Spleen (tissue), 11 donors: Measurements from ENCODE around the gene ZBTB7C. TPM values are rescaled to one million over a fixed set of nuclear protein-coding genes. Genes with fewer than 3 reads are reported as not detected.

ENCODE experiments used
- DNase-seq: peaks from one replicate; pipeline ENCODE4 v3.0.0-alpha.2; 2020
- H3K27ac ChIP-seq, 8 donors: fragments of 200-600 bp; sonication (generic) in 7 of 8; 1 replicate in 4 of 8; 2 replicates in 4 of 8; pipeline versions ENCODE4 v1.5.0 to v1.8.0; 2016 to 2021; ENCODE audit warnings: inconsistent platforms in 4 of 8, mild to moderate bottlenecking in 4 of 8, moderate library complexity in 1 of 8
- H3K27me3 ChIP-seq, 7 donors: fragments of 200-600 bp; sonication (generic) in 6 of 7; replicated peaks in 1 of 7; 1 replicate in 4 of 7; 2 replicates in 3 of 7; pipeline versions ENCODE4 v1.5.0 to v1.8.0; 2016 to 2021; ENCODE audit warnings: inconsistent platforms in 3 of 7, mild to moderate bottlenecking in 1 of 7
- H3K36me3 ChIP-seq, 6 donors: fragments of 200-600 bp; sonication (generic) in 5 of 6; 1 replicate in 4 of 6; 2 replicates in 2 of 6; pipeline versions ENCODE4 v1.5.0 to v1.8.0; 2016 to 2021; ENCODE audit warnings: inconsistent platforms in 2 of 6
- H3K4me1 ChIP-seq, 6 donors: fragments of 200-600 bp; sonication (generic) in 5 of 6; 1 replicate in 3 of 6; 2 replicates in 3 of 6; pipeline versions ENCODE4 v1.5.0 to v1.8.0; 2016 to 2021; ENCODE audit warnings: inconsistent platforms in 3 of 6
- H3K4me3 ChIP-seq, 8 donors: fragments of 200-600 bp; sonication (generic) in 7 of 8; 1 replicate in 4 of 8; 2 replicates in 4 of 8; pipeline versions ENCODE4 v1.5.0 to v1.8.0; 2016 to 2021; ENCODE audit warnings: inconsistent platforms in 4 of 8, mild to moderate bottlenecking in 4 of 8, moderate library complexity in 2 of 8
- H3K9me3 ChIP-seq, 8 donors: fragments of 200-600 bp; sonication (generic) in 7 of 8; 1 replicate in 4 of 8; 2 replicates in 4 of 8; pipeline versions ENCODE4 v1.5.0 to v1.8.0; 2016 to 2021; ENCODE audit warnings: inconsistent platforms in 4 of 8
- CTCF ChIP-seq, 11 experiments: fragments of 200-600 bp in 7 of 11; fragments of 450-650 bp in 4 of 11; sonication (generic) in 4 of 11; IDR thresholded peaks in 8 of 11; conservative IDR thresholded peaks in 3 of 11; 1 replicate in 7 of 11; 2 replicates in 4 of 11; pipeline versions ENCODE4 v1.4.0 to v1.8.0; 2016 to 2021; ENCODE audit warnings: antibody characterized with exemption in 11 of 11, inconsistent platforms in 4 of 11, mild to moderate bottlenecking in 1 of 11
- POLR2A ChIP-seq, 3 donors: fragments of 450-650 bp; IDR thresholded peaks; one replicate each; pipeline ENCODE4 v1.5.1; 2017; ENCODE audit warnings: antibody characterized with exemption in 3 of 3, mild to moderate bottlenecking in 1 of 3
- POLR2AphosphoS5 ChIP-seq, 3 donors: sonication (generic); formaldehyde crosslinking; IDR thresholded peaks; one replicate each; pipeline ENCODE4 v1.5.1; 2017; ENCODE audit warnings: antibody characterized with exemption in 3 of 3
- WGBS, 5 donors: extraction: QIAGEN DNeasy Blood & Tissue Kit in 3 of 5; methylation state at CpG; one replicate each; pipeline versions ENCODE4 v1.1.5 to v1.1.7; 2013 to 2018; 5-methylcytosine and 5-hydroxymethylcytosine counted together
- intact Hi-C: fragments of 100-400 bp; cut with DNase I; formaldehyde crosslinking; loops from one replicate; pipeline ENCODE4 v1.15.0; 2023; ENCODE audit warnings: low total_unique reads
- polyA plus RNA-seq, 3 donors: library from polyadenylated mRNA; stranded (reverse); fragments of 200-250 nt; gene quantifications; one replicate each; pipeline ENCODE4 v1.2.1, GENCODE V29; 2013
- total RNA-seq, 7 donors: library from RNA; depleted of rRNA in 3 of 7; stranded (reverse); fragments of >200 nt in 3 of 7; fragmentation: NEBNext Ultra II Directional in 4 of 7; extraction: Animal tissue kit (Norgen Biotek cat#: 25700) in 4 of 7; gene quantifications; one replicate each; pipeline versions ENCODE4 v1.1.0 to v1.2.1, GENCODE V29; 2016 to 2021
- donor health status: healthy with polysubstance abuse.
- donor health status: DM: no; HTN: no; CAD: no; lungs with moderate emphysema.
- donor health status: DM: no; HTN: no; CAD: no.
- donor health status: Bipolar disorder and iron deficiency.
- donor health status: healthy.
- donor health status: DM: no; HTN: no; CAD: no.
- donor health status: DM: yes; HTN: yes; CAD: no.

The ZBTB7C gene
- total and polyA plus RNA-seq, 10 donors, result 1.00 to 64.2 (median 18.8) TPM

- peaks cover 0 to 6% (median 0%) of the 10 kb centered on the region in 6 donors for H3K4me1 ChIP-seq
- WGBS, 5 donors, result 66 to 92% (median 78%) methylated on average over 2 of the region's 2 CpGs
- H3K27ac ChIP-seq, result no peak overlapping the region
- no peaks in the 10 kb centered on the region for H3K36me3 ChIP-seq
- H3K27me3 ChIP-seq, result peaks cover 0 to 16% (median 0%) of the 10 kb centered on the region in 7 donors
- intact Hi-C loops, result loop anchor here (10.0 kb wide), 1 partner anchor 208 kb away; no protein-coding TSS in a partner anchor
- no peak for DNase-seq
- no peak overlapping the region for H3K4me3 ChIP-seq
- no peak for TF ChIP-seq POLR2A (IDR thresholded peaks at IDR 0.05)
- TF ChIP-seq POLR2AphosphoS5 (IDR thresholded peaks at IDR 0.05), result no peak
- no peak for TF ChIP-seq CTCF (IDR thresholded peaks at IDR 0.05 in 8 of 11, conservative IDR thresholded peaks at IDR 0.05 in 3 of 11)
- peaks cover 0 to 30% (median 15%) of the 10 kb centered on the region in 8 donors for H3K9me3 ChIP-seq
These were observed 172.4 kb downstream of the ZBTB7C start for GRCh38 chr18:48236822-48237221.

DNA sequence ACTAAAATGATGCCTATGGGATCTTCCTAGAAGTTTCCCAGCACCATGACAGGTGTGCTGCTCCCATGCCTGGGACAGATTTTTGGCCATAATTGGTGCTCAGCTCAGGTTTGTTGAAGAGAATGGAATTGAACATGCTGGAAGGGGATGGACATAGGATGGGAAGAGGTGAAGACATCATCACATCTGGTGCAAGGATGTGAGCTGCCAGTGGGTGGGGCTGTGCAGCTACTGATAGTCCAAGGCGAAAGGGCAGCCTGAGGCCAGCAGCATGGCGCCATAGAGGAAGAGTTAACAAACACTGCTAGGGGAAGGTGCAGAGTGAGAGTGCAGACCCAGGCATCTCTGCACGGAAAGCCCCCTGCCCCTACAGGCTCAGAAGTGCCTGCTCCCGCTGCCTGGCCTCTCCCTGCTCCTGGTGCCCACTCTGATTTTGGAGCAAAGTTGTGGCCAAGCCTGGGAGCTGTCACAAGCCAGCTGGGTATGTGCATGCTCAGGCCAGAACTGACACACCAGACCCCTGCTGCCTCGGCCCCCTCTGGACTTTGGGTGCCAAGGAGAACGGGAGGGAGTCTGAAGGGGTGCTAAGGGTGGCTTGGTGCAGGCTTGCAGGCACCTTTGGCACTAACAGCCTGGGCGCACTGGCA is 178.6 kb downstream of the ZBTB7C start:
- intact Hi-C loops, result loop anchor here (10.0 kb wide), 1 partner anchor 214 kb away; no protein-coding TSS in a partner anchor
- Histone ChIP-seq H3K4me3 (no peak overlapping the region), H3K36me3 (no peaks in the 10 kb centered on the region), H3K4me1 (peaks cover 17 to 61% (median 38%) of the 10 kb centered on the region in 6 donors), H3K9me3 (no peaks in the 10 kb centered on the region), H3K27ac (peak overlapping the region in 5 of 8 donors; percentile 6 to 80 (median 75)), H3K27me3 (no peaks in the 10 kb centered on the region)
- peak; percentile 82 for DNase-seq
- TF ChIP-seq CTCF (IDR thresholded peaks at IDR 0.05 in 8 of 11, conservative IDR thresholded peaks at IDR 0.05 in 3 of 11) (peak; percentile 11 to 66 (median 40)), POLR2A (IDR thresholded peaks at IDR 0.05) (no peak), POLR2AphosphoS5 (IDR thresholded peaks at IDR 0.05) (peak; percentile 22 to 55 (median 41))
- 34 to 78% (median 66%) methylated on average over 6 to 7 of the region's 7 CpGs for WGBS, 5 donors

- 43 to 72% (median 55%) methylated on average over 8 of the region's 8 CpGs for WGBS, 5 donors
- no peaks in the 10 kb centered on the region for H3K27me3 ChIP-seq
- H3K9me3 ChIP-seq, result no peaks in the 10 kb centered on the region
- no peak overlapping the region for H3K4me3 ChIP-seq
- intact Hi-C loops, result no loop called here
- TF ChIP-seq POLR2A (IDR thresholded peaks at IDR 0.05) (no peak), POLR2AphosphoS5 (IDR thresholded peaks at IDR 0.05) (no peak), CTCF (IDR thresholded peaks at IDR 0.05 in 8 of 11, conservative IDR thresholded peaks at IDR 0.05 in 3 of 11) (no peak)
- H3K27ac ChIP-seq, result peak overlapping the region; percentile 3 to 80 (median 74)
- peak; percentile 67 for DNase-seq
- peaks cover 17 to 71% (median 42%) of the 10 kb centered on the region in 6 donors for H3K4me1 ChIP-seq
- H3K36me3 ChIP-seq, result no peaks in the 10 kb centered on the region
These were observed 179.6 kb downstream of the ZBTB7C start for GRCh38 chr18:48229552-48229981.

GRCh38 chr18:48228841-48229240 is 180.3 kb downstream of the ZBTB7C start:
- no peak overlapping the region for H3K4me3 ChIP-seq
- TF ChIP-seq CTCF (IDR thresholded peaks at IDR 0.05 in 8 of 11, conservative IDR thresholded peaks at IDR 0.05 in 3 of 11), result no peak
- TF ChIP-seq POLR2A (IDR thresholded peaks at IDR 0.05), result no peak
- no peak for TF ChIP-seq POLR2AphosphoS5 (IDR thresholded peaks at IDR 0.05)
- intact Hi-C loops, result no loop called here
- H3K9me3 ChIP-seq, result no peaks in the 10 kb centered on the region
- DNase-seq, result no peak
- H3K36me3 ChIP-seq, result no peaks in the 10 kb centered on the region
- H3K27me3 ChIP-seq, result no peaks in the 10 kb centered on the region
- H3K27ac ChIP-seq, result peak overlapping the region; percentile 3 to 80 (median 74)
- H3K4me1 ChIP-seq, result peaks cover 17 to 77% (median 42%) of the 10 kb centered on the region in 6 donors
- WGBS, 5 donors, result 55 to 87% (median 76%) methylated on average over 10 of the region's 10 CpGs
